PC-9 (cell line): ENCODE measurements around the gene EDA. TPM values are rescaled to one million over a fixed set of nuclear protein-coding genes. Genes with fewer than 3 reads are reported as not detected.

Source experiments
- BruUV-seq: library from RNA; stranded (reverse); fragments of 400-500 nt; replicated peaks from 2 replicates; lab custom pipeline; 2021; lab: Mats Ljungman, UMichigan
- CTCF ChIA-PET: fragments of 300-600 bp; sonication (Branson Sonifier 250); formaldehyde crosslinking; loops from one replicate; lab custom pipeline; 2022; ENCODE audit warnings: antibody characterized with exemption; lab: Charles Lee
- POLR2A ChIA-PET: fragments of 300-600 bp; sonication (Branson Sonifier 250); formaldehyde crosslinking; loops from one replicate; lab custom pipeline; 2022; ENCODE audit warnings: antibody characterized with exemption; ENCODE audit not compliant: unreplicated experiment; lab: Charles Lee
- DNase-seq, 2 experiments: peaks; one replicate each; pipeline versions ENCODE4 v3.0.0 to v3.0.0-alpha.2; 2015 to 2022; ENCODE audit warnings: mixed read lengths in 1 of 2
- H2AFZ ChIP-seq: fragments of 200-600 bp; sonication (generic); 2 replicates; pipeline ENCODE4 v1.8.1; 2017; ENCODE audit warnings: antibody characterized with exemption
- H3F3A ChIP-seq: fragments of 200-600 bp; sonication (generic); 2 replicates; pipeline ENCODE4 v1.8.1; 2017; ENCODE audit warnings: antibody characterized with exemption, mild to moderate bottlenecking, low read depth; ENCODE audit not compliant: insufficient read depth
- H3K27ac ChIP-seq: fragments of 200-600 bp; sonication (generic); 2 replicates; pipeline ENCODE4 v1.6.1; 2016; ENCODE audit warnings: mixed run types
- H3K27me3 ChIP-seq: fragments of 200-600 bp; sonication (generic); 2 replicates; pipeline ENCODE4 v1.6.1; 2016; ENCODE audit warnings: low read depth, mixed run types; ENCODE audit not compliant: insufficient read depth
- H3K36me3 ChIP-seq: fragments of 200-600 bp; sonication (generic); 2 replicates; pipeline ENCODE4 v1.6.1; 2016; ENCODE audit warnings: low read depth, mixed run types
- H3K4me1 ChIP-seq: fragments of 200-600 bp; sonication (generic); replicated peaks from 2 replicates; pipeline ENCODE4 v1.6.1; 2016; ENCODE audit warnings: mixed run types; ENCODE audit not compliant: insufficient read depth
- H3K4me2 ChIP-seq: fragments of 200-600 bp; sonication (generic); 2 replicates; pipeline ENCODE4 v1.6.1; 2017; ENCODE audit warnings: mixed run types
- H3K4me3 ChIP-seq: fragments of 200-600 bp; sonication (generic); 2 replicates; pipeline ENCODE4 v1.6.1; 2016; ENCODE audit warnings: mixed run types
- H3K79me2 ChIP-seq: fragments of 200-600 bp; sonication (generic); 2 replicates; pipeline ENCODE4 v1.6.1; 2017; ENCODE audit warnings: low read depth, mixed run types
- H3K9me2 ChIP-seq: fragments of 200-600 bp; sonication (generic); 2 replicates; pipeline ENCODE4 v1.8.1; 2017; ENCODE audit warnings: mild to moderate bottlenecking; ENCODE audit not compliant: insufficient read depth
- H3K9me3 ChIP-seq: fragments of 200-600 bp; sonication (generic); 2 replicates; pipeline ENCODE4 v1.8.1; 2016; ENCODE audit warnings: low read depth; ENCODE audit not compliant: insufficient read depth
- H4K20me1 ChIP-seq: fragments of 200-600 bp; sonication (generic); 2 replicates; pipeline ENCODE4 v1.8.1; 2017; ENCODE audit not compliant: insufficient read depth
- EZH2 ChIP-seq: fragments of 200-600 bp; sonication (generic); IDR thresholded peaks from 2 replicates; pipeline ENCODE4 v1.8.0; 2017; ENCODE audit warnings: antibody characterized with exemption, low read depth
- intact Hi-C: fragments of 100-400 bp; cut with micrococcal nuclease; formaldehyde crosslinking; loops from one replicate; pipeline ENCODE4 v1.10.0; 2022; ENCODE audit not compliant: unreplicated experiment
- total RNA-seq: library from RNA; stranded (reverse); gene quantifications from 2 replicates; pipeline ENCODE4 v1.2.3, GENCODE V29; 2021
- TF ChIP-seq, protein P1 (sequence below): fragments of 200-600 bp; sonication (generic); conservative IDR thresholded peaks from 2 replicates; pipeline ENCODE4 v1.6.1; 2017; ENCODE audit warnings: mixed run types, antibody characterized with exemption, mild to moderate bottlenecking, moderate library complexity

Gene EDA
- total RNA-seq, 1 experiment from 2014 or later = not detected

DNA sequence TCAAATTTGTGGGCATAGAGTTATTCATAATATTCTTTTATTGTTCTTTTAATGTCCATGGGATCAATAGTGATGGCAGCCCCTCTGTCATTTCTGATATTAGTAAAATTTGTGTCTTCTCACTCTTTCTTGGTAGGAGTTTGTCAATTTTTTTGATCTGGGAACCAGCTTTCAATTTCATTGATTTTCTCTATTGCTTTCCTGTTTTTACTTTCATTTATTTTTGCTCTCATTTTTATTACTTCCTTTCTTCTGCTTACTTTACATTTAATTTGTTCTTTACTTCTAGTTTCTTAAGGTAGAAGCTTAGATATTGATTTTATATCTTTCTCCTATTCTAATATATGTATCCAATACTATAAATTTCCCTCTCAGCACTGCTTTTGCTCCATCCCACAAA lies 393.1 kb downstream of the EDA start:
- no peaks in the 10 kb centered on the region for H4K20me1 ChIP-seq
- BruUV-seq = no TSS peak
- no peaks in the 10 kb centered on the region for H3K4me1 ChIP-seq
- no peak overlapping the region for H2AFZ ChIP-seq
- no peak for TF ChIP-seq EZH2
- TF ChIP-seq, protein P1, sequence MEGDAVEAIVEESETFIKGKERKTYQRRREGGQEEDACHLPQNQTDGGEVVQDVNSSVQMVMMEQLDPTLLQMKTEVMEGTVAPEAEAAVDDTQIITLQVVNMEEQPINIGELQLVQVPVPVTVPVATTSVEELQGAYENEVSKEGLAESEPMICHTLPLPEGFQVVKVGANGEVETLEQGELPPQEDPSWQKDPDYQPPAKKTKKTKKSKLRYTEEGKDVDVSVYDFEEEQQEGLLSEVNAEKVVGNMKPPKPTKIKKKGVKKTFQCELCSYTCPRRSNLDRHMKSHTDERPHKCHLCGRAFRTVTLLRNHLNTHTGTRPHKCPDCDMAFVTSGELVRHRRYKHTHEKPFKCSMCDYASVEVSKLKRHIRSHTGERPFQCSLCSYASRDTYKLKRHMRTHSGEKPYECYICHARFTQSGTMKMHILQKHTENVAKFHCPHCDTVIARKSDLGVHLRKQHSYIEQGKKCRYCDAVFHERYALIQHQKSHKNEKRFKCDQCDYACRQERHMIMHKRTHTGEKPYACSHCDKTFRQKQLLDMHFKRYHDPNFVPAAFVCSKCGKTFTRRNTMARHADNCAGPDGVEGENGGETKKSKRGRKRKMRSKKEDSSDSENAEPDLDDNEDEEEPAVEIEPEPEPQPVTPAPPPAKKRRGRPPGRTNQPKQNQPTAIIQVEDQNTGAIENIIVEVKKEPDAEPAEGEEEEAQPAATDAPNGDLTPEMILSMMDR = no peak
- no peak overlapping the region for H3K4me2 ChIP-seq
- POLR2A ChIA-PET = no interaction called here
- H3K79me2 ChIP-seq = no peaks in the 10 kb centered on the region
- DNase-seq = no peak
- no peak overlapping the region for H3K27ac ChIP-seq
- H3K4me3 ChIP-seq = no peak overlapping the region
- 0 out of 2 replicates have a peak, but pooled peaks cover 15% of the 10 kb centered on the region for H3K27me3 ChIP-seq
- H3K36me3 ChIP-seq = no peaks in the 10 kb centered on the region
- no peaks in the 10 kb centered on the region for H3K9me2 ChIP-seq
- intact Hi-C loops = no loop called here
- CTCF ChIA-PET = no interaction called here
- H3K9me3 ChIP-seq = no peaks in the 10 kb centered on the region
- H3F3A ChIP-seq = no peaks in the 10 kb centered on the region

DNA sequence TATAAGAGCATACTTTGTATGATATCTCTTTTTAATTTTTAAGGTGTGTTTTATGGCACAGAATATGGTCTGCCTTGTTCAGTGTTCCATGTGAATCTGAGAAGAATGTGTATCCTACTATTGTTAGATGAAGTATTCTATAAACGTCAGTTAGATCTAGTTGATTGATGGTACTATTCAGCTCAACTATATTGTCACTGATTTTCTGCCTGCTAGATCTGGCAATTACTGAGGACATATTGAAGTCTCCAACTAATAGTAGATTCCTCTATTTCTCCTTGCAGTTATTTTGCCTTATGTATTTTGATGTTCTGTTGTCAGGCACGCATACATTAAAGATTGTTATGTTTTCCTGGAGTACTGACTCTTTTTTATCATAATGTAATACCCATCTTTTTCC lies 394.1 kb downstream of the EDA start:
- intact Hi-C loops = no loop called here
- no TSS peak for BruUV-seq
- TF ChIP-seq, protein P1 = no peak
- no peak for TF ChIP-seq EZH2

DNA sequence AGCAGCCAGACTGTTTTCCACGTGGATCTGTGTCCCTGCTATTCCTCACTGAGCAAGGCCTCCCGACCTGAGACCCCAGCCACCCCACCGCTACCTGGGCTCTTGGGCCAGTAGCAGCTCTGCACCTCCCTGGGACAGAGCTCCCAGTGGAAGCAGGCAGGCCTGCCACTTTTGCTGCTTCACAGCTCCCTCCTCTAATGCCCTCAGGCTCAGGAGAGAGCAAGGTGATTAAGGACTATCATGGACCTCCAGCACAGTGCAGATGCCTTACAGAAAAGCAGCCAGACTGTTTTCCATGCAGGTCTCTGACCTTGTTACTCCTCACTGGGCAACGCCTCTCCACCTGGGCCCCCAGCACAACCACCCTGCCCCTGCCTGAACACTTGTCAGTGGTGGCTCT lies 396.8 kb downstream of the EDA start:
- BruUV-seq = no TSS peak
- Histone ChIP-seq H3K4me3 (no peak overlapping the region), H3F3A (no peaks in the 10 kb centered on the region), H3K79me2 (no peaks in the 10 kb centered on the region), H3K9me2 (no peaks in the 10 kb centered on the region), H3K36me3 (no peaks in the 10 kb centered on the region), H3K9me3 (no peaks in the 10 kb centered on the region), H3K4me2 (no peak overlapping the region), H3K4me1 (no peaks in the 10 kb centered on the region), H2AFZ (no peak overlapping the region), H4K20me1 (no peaks in the 10 kb centered on the region), H3K27me3 (peaks cover 15% of the 10 kb centered on the region; the same call in 1 of the 2 replicates), H3K27ac (no peak overlapping the region)
- intact Hi-C loops = no loop called here
- TF ChIP-seq, protein P1 = no peak
- no peak for TF ChIP-seq EZH2
- ChIA-PET POLR2A (no interaction called here), CTCF (no interaction called here)
- DNase-seq = no peak

More for the DNA sequence above, 394.1 kb downstream of the EDA start:
- no peak overlapping the region for H2AFZ ChIP-seq
- H3K9me2 ChIP-seq = no peaks in the 10 kb centered on the region
- H3K4me2 ChIP-seq = no peak overlapping the region
- no peaks in the 10 kb centered on the region for H3F3A ChIP-seq
- no peak overlapping the region for H3K4me3 ChIP-seq
- H3K27me3 ChIP-seq = peaks cover 15% of the 10 kb centered on the region; the same call in 1 of the 2 replicates
- H4K20me1 ChIP-seq = no peaks in the 10 kb centered on the region
- H3K79me2 ChIP-seq = no peaks in the 10 kb centered on the region
- no peak for DNase-seq
- H3K4me1 ChIP-seq = no peaks in the 10 kb centered on the region
- CTCF ChIA-PET = no interaction called here
- POLR2A ChIA-PET = no interaction called here
- no peaks in the 10 kb centered on the region for H3K36me3 ChIP-seq
- H3K27ac ChIP-seq = no peak overlapping the region
- H3K9me3 ChIP-seq = no peaks in the 10 kb centered on the region
